GF-D8 (cell line): ENCODE results near the gene LRRTM4.
"Not testable (repeated sequence)": the region's sequence is repeated elsewhere in the genome, so short reads cannot be mapped to it uniquely, and the experiment has no call there.

ENCODE experiments used
- DNase-seq: peaks from one replicate; lab custom pipeline; 2025; lab: John Stamatoyannopoulos, UW

The LRRTM4 gene

GRCh38 chr2:76737607-76738006 lies 784.6 kb downstream of the LRRTM4 start:
- no peak for DNase-seq

GRCh38 chr2:76733736-76734135 lies 788.4 kb downstream of the LRRTM4 start:
- DNase-seq: no peak

- DNase-seq: no peak
Observed at GRCh38 chr2:76731157-76731556, 791.0 kb downstream of the LRRTM4 start.

GRCh38 chr2:76730021-76730420 lies 792.2 kb downstream of the LRRTM4 start:
- DNase-seq: no peak

GRCh38 chr2:76721226-76721625 lies 801.0 kb downstream of the LRRTM4 start:
- no peak for DNase-seq

- DNase-seq: no peak
Observed at GRCh38 chr2:76713312-76713711, 808.9 kb downstream of the LRRTM4 start.

- DNase-seq: no peak
Observed at GRCh38 chr2:76711490-76711889, 810.7 kb downstream of the LRRTM4 start.

- no peak for DNase-seq
Observed at GRCh38 chr2:76700894-76701293, 821.3 kb downstream of the LRRTM4 start.

- DNase-seq: not testable (repeated sequence)
Observed at GRCh38 chr2:76697998-76698713, 824.0 kb downstream of the LRRTM4 start.
